ENCODE data around the gene CSNK1G3.

Gene CSNK1G3

GRCh38 chr5:123512611-123513461, 859 bp downstream of the CSNK1G3 start:
- peak in 32 of 51 donors; percentile 3 to 50 (median 20) for DNase-seq

DNA sequence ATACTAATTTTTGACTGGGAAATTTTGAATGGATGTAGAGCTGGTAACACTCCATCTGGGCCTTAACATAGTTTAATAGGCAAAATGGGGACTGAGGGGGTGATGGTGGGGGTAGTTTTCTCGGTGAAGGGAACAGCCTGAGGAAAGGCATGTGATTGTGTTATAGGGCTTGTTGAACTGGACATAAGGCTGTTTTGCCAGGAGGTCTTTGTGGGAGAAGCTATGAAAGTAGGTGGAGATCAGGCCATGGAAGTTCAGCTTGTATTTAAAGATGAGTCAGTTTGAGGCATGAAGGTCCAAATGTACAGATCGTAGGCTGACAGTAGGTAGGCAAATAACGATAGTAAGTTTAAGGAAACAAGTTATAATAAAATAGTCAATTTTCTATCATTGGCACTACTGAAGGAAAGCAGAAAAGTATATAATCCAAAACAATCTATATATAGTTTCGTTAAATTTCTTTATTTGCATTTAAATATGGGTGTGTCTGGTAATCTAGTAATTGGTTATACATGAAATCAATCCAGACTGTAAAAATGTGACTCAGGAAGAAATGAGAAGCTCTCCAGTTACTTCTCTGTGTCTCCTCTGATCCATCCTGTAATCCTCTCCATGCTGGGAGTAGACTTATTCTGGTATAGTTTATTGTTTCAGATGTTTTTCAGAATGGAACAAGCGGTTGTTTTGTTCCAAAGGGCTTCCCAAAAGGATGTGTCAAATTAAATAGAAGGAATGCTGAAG, 2.8 kb downstream of the CSNK1G3 start:
- peak in 1 of 51 donors; percentile 4 for DNase-seq

- no peak for DNase-seq
Measured at GRCh38 chr5:123515904-123516303, 3.9 kb downstream of the CSNK1G3 start.

GRCh38 chr5:123517476-123517875, 5.5 kb downstream of the CSNK1G3 start:
- DNase-seq = no peak

DNA sequence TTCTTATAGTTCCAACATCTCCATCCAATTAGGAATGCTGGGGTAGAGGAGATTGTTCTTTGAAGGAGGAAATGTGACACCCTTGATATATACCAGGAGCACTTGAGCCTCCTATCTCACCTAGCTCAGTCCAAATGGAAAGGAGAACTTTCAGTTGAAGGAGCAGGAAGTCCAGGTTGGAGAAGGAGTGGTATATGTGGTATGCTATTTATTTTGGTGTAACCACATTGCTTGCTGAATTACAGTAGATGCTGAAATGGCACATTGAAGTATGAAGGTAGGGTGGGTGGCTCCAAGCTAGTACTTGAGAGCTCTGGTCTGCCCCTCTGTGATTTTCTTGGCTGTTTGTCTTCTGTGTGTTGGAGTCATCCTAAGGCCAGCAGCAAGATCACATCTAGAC, 6.1 kb downstream of the CSNK1G3 start:
- no peak for DNase-seq

GRCh38 chr5:123520677-123521247, 8.8 kb downstream of the CSNK1G3 start:
- DNase-seq = no peak

DNA sequence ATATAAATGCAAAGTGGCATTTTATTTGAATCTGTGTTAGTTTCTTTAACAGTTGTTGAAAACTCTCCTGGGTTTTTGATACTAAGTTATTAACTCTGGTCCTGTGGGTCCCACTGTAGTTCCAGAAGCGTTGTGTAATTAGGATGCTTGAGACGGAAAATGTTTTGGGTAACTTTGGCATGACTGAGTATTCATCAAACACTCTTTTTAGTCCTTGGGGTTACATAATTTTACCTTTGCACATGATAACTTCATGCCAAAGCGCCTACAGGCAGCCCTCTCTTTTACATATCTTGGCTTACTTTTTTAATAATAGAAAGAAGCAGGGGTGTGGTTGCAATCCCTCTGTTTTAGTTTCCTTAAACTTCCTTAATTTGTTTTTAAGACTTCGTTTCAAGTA, 12.2 kb downstream of the CSNK1G3 start:
- no peak for DNase-seq

DNA sequence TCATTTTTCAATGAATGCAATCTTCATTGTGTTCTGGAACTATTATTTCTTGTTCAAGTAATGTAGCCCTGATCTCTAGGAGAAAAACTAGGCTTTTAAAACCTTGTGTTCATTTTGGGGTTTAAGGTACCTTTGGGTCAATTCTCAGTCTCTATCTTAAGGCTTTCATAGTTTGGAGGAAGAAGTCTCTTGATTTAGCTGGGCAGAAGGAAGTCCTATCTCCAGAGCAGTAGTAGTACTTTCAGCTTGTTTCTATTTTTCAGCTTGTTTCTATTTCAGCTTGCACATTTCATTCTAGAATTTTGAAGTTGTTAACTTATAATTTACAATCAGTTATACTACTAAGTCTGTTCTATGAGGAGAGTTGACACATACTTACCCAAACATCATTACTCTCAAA, 15.2 kb downstream of the CSNK1G3 start:
- DNase-seq = no peak

GRCh38 chr5:123528065-123528464, 16.1 kb downstream of the CSNK1G3 start:
- no peak for DNase-seq

DNA sequence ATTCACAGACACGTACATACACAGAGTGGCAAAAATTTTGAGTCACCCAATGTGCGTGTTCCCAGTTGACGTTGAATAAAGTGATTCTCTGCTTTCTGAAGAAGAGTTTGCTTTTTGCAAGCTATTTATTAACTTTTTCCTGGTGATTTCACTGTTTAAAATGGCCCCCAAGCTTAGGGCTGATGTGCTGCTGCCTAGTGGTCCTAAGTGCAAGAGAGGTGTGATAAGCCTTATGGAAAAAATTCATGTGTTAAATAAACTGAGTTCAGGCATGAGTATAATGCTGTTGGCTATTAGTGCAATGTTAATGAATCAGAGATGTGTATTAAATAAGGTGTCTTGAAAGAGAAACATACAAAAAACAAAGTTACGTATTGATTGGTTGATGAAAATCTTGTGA, 16.9 kb downstream of the CSNK1G3 start:
- no peak for DNase-seq

- DNase-seq = no peak
Measured at GRCh38 chr5:123530728-123531127, 18.8 kb downstream of the CSNK1G3 start.

DNA sequence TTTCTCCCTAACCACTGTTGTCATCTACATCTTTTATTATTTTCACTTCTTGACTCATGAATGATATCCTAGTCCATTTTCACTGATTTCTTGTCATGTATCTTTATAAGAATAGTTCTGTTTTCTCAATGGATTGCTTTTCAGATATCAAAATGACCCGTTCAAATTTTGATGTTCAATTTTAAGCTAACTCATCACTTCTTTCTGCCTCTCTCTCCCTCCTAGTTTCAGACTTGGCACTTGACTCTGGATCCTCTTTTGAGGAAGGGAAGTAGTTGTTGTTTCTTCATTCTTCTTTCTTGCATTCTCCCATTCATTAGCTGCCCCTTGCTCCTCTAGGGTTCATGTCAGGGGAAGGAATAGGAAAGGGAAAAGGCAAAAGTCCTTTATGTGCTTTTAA, 23.7 kb downstream of the CSNK1G3 start:
- DNase-seq = no peak

DNA sequence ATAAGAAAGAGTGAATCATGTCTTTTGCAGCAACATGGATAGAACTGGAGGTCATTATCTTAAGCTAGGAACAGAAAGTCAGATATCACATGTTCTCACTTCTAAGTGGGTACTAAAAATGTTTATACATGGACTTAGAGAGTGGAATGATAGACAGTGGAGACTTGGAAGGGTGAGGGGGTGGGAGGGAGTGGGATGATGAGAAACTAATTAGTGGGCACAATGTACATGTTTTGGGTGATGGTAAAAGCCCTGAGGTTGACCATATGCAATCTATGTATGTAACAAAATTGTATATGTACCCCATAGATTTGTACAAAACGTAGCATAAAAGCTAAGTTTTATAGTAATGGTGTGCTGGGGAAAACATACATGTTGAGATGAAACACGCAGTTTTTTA, 25.3 kb downstream of the CSNK1G3 start:
- DNase-seq = no peak

GRCh38 chr5:123537845-123538244, 25.9 kb downstream of the CSNK1G3 start:
- DNase-seq = no peak

DNA sequence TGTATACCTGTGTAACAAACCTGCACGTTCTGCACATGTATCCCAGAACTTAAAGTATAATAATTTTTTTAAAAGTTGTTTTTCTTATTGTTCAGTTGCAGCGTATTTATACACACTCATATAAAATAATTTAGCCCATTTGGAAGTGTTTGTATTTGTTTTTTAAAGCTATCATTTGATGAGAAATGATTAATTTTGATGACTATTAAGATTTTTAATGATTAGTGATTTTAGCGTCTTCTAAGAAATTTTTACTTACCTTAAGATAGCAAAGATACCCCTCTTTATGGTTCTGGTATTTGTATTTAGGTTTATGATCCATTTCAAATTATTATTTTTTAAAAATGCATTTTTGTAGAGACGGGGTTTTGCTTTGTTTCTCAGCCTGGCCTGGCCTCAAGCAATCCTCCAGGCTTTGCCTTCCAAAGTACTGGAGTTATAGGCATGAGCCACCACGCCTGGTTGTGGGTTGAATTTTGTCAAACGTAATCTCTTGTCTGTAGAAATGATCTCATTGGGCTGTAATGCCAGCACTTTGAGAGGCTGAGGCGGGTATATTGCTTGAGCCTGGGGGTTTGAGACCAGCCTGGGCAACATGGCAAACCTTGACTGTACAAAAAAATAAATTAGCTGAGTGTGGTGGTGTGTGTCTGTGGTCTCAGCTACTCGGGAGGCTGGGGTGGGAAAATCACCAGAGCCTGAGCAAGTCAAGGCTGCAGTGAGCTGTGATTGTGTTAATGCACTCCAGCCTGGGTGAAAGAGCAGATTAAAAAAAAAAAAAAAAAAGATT, 26.9 kb downstream of the CSNK1G3 start:
- DNase-seq = no peak

DNA sequence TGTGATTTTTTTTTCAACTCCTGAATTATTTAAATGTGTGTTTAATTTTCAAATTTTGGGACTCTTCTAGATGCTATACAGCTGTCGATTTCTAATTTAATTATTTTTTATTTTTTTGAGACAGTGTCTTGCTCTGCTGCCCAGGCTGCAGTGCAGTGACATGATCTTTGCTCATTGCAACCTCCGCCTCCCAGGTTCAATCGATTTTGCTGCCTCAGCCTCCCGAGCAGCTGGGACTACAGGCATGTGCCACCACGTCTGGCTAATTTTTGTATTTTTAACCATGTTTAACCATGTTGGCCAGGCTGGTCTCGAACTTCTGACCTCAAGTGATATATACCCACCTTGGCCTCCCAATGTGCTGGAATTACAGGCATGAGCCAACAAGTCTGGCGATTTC, 28.6 kb downstream of the CSNK1G3 start:
- no peak for DNase-seq

GRCh38 chr5:123543438-123543837, 31.5 kb downstream of the CSNK1G3 start:
- no peak for DNase-seq

DNA sequence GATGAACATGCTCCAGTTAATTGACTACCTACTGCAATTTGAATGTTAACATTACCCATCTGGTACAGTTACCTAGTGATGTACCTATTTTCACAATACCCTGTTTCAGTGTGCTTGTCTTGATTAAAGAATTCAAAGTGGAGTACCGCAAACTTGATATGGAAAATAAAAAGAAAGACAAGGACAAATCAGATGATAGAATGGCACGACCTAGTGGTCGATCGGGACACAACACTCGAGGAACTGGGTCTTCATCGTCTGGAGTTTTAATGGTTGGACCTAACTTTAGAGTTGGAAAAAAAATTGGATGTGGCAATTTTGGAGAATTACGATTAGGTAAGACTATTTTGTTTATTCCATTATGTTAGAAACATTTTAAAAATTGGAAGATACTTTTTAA, 33.5 kb downstream of the CSNK1G3 start:
- no peak for DNase-seq

- DNase-seq = no peak
Measured at GRCh38 chr5:123546657-123547056, 34.7 kb downstream of the CSNK1G3 start.

DNA sequence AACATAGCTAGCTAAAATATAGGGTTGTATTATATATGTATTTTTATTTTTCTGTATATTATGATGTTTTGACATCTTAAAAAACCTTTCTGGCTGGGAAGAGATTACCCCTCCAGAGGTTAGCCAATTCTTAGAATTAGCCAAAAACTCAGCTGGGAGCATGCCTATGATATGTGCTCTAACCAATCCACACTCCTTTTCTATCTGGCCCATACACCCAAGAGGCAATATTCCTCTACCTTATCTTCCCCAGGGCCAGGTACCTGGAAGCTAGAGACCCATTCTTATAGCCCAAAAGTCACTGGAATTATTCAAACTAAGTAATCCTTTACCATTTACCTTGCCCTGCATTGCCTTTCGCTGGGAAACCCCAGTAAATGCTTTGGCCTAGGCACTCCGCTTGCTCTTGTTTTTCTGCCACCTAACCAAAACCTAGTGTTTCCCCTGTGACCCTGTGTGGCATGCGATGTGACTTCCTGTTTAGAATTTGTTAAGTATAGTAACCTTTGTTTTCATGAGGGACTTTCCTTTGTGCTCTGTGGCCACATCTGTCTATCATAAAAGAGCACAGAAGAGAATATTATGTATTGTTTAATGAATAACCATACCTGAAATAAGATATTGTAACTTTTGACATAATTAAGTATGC, 37.4 kb downstream of the CSNK1G3 start:
- no peak for DNase-seq

- no peak for DNase-seq
Measured at GRCh38 chr5:123554601-123555000, 42.6 kb downstream of the CSNK1G3 start.

Data from hypothalamus (tissue), 51 donors.